ENCODE measurements around the gene PRSS27. TPM values are rescaled to one million over a fixed set of nuclear protein-coding genes. Genes with fewer than 3 reads are reported as not detected.

Gene PRSS27
- total and polyA plus RNA-seq, 2 of the 4 experiments (the other 2 are of a cell fraction): under 0.01 to 0.58 TPM

DNA sequence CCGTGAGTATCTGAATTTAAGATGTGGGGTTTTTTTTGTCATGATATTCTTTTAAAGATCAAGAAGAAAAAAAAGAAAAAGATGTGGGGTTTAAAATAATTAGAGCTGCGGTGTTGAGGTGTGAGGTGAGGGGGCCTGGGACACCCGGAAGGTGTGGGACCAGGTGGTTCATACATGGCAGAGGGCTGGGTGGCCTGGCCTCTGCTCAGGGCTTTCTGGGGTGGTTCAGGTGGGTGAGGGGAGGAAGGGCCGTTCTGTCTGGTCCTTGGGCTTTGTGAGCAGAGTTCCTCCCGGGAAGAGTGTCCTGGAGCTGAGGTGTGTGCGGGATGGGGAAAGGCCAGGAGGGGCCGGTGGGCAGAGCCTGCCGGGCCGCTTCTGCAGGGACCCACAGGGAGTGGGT lies 5.0 kb downstream of the PRSS27 start:
- CTCF ChIA-PET: no interaction called here

More for the DNA sequence above, 5.0 kb downstream of the PRSS27 start:
- Histone ChIP-seq H2AFZ (replicated peaks; ENCODE audit: low read length, poor library complexity) (no peak overlapping the region), H4K5ac (ENCODE audit: low read depth, low read length) (no peak overlapping the region), H4K20me1 (ENCODE audit: insufficient read depth, low read length) (peaks cover 7% of the 10 kb centered on the region), H3K18ac (ENCODE audit: low read depth, low read length) (no peak overlapping the region), H3K4me2 (ENCODE audit: low read depth, low read length) (no peak overlapping the region), H3K79me1 (ENCODE audit: low read depth in 1 of 2, low read length in 2 of 2) (no peaks in the 10 kb centered on the region; a peak in 1 of 4 replicates), H3K27me3 (ENCODE audit: control insufficient read depth, insufficient read depth, low read length) (no peaks in the 10 kb centered on the region), H2BK20ac (ENCODE audit: low read depth, low read length) (no peak overlapping the region), H2BK120ac (ENCODE audit: low read depth, low read length) (no peak overlapping the region), H3K14ac (replicated peaks; ENCODE audit: low read depth, low read length) (no peak overlapping the region), H4K91ac (ENCODE audit: insufficient read depth, low read depth, low read length) (no peak overlapping the region), H2BK15ac (ENCODE audit: low read depth, low read length) (no peak overlapping the region), H3K56ac (ENCODE audit: extremely low read depth, insufficient read depth, low read length) (no peak overlapping the region), H3K4me1 (ENCODE audit: control insufficient read depth, insufficient read depth, low read length) (no peaks in the 10 kb centered on the region), H3K4me3 (ENCODE audit: insufficient read depth, low read depth, low read length) (no peak overlapping the region), H2AK5ac (ENCODE audit: low read depth, low read length) (no peak overlapping the region), H3K23ac (ENCODE audit: low read depth, low read length) (no peak overlapping the region), H2AK9ac (replicated peaks; ENCODE audit: low read depth, low read length, poor library complexity) (no peak overlapping the region), H3K27ac (ENCODE audit: insufficient read depth, low read length) (no peak overlapping the region), H4K8ac (ENCODE audit: low read depth in 2 of 2, low read length in 2 of 2) (no peak overlapping the region), H3K9me1 (ENCODE audit: insufficient read depth, low read length) (no peaks in the 10 kb centered on the region), H2BK5ac (ENCODE audit: low read depth, low read length, poor library complexity, severe bottlenecking) (no peak overlapping the region), H3K9me3 (ENCODE audit: control insufficient read depth, insufficient read depth, low read length) (no peaks in the 10 kb centered on the region), H3K36me3 (ENCODE audit: control insufficient read depth, insufficient read depth, low read length) (no peaks in the 10 kb centered on the region), H3K9ac (ENCODE audit: low read depth, low read length) (no peak overlapping the region), H3K4ac (ENCODE audit: low read depth, low read length) (no peak overlapping the region)
- POLR2A ChIA-PET (ENCODE audit: unreplicated experiment): no interaction called here
- TF ChIP-seq, protein P1, sequence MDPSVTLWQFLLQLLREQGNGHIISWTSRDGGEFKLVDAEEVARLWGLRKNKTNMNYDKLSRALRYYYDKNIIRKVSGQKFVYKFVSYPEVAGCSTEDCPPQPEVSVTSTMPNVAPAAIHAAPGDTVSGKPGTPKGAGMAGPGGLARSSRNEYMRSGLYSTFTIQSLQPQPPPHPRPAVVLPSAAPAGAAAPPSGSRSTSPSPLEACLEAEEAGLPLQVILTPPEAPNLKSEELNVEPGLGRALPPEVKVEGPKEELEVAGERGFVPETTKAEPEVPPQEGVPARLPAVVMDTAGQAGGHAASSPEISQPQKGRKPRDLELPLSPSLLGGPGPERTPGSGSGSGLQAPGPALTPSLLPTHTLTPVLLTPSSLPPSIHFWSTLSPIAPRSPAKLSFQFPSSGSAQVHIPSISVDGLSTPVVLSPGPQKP (IDR thresholded peaks at IDR 0.05; ENCODE audit: borderline replicate concordance, low read depth, low read length): no peak
- TF ChIP-seq BHLHE40 (IDR thresholded peaks at IDR 0.05; ENCODE audit: low read depth, low read length) (no peak), MAFK (IDR thresholded peaks at IDR 0.05; ENCODE audit: low read depth, low read length) (no peak), CHD1 (IDR thresholded peaks at IDR 0.05; ENCODE audit: low read depth, low read length) (no peak), POLR2A (IDR thresholded peaks at IDR 0.05; ENCODE audit: low read depth, low read length) (no peak), RFX5 (IDR thresholded peaks at IDR 0.05; ENCODE audit: low read depth, low read length) (no peak), RCOR1 (IDR thresholded peaks at IDR 0.05; ENCODE audit: insufficient replicate concordance, low read length) (no peak), MAZ (IDR thresholded peaks at IDR 0.05; ENCODE audit: borderline replicate concordance, low read depth, low read length) (no peak), RAD21 (IDR thresholded peaks at IDR 0.05; ENCODE audit: low read length) (no peak)
- no peak for ATAC-seq (ENCODE audit: low read depth)
- intact Hi-C loops (cut with micrococcal nuclease) (no loop called here), in situ Hi-C loops (cut with MboI; ENCODE audit: low sequenced_read_pairs) (no loop called here), dilution Hi-C loops (cut with HindIII; ENCODE audit: low sequenced_read_pairs, unreplicated experiment) (no loop called here)
- 40% methylated on average over 1 of the region's 9 CpGs; no CpG with 5 or more reads in 1 of the 2 experiments for WGBS, 2 experiments (ENCODE audit: extremely low coverage in 2 of 2, insufficient read length in 1 of 2)
- no TSS peak for BruUV-seq (replicated peaks)
- no peak for DNase-seq
